OCI-LY7 (cell line): ENCODE data around the gene GULP1. TPM values are rescaled to one million over a fixed set of nuclear protein-coding genes. Genes with fewer than 3 reads are reported as not detected.

Experiments
- BruUV-seq: library from RNA; stranded (reverse); fragments of 400-500 nt; replicated peaks from 2 replicates; lab custom pipeline; 2021; lab: Mats Ljungman, UMichigan
- CTCF ChIA-PET: fragments of 300-600 bp; sonication (Branson Sonifier 250); formaldehyde crosslinking; loops from one replicate; lab custom pipeline; 2022; ENCODE audit warnings: antibody characterized with exemption; ENCODE audit not compliant: unreplicated experiment; lab: Charles Lee
- POLR2A ChIA-PET: fragments of 300-600 bp; sonication (Branson Sonifier 250); formaldehyde crosslinking; loops from one replicate; lab custom pipeline; 2022; ENCODE audit warnings: antibody characterized with exemption; lab: Charles Lee
- DNase-seq: peaks from one replicate; pipeline ENCODE4 v3.0.0-alpha.2; 2015; ENCODE audit warnings: low spot score
- H2AFZ ChIP-seq: fragments of 200-600 bp; sonication (generic), shearing (Covaris generic); 2 replicates; pipeline ENCODE4 v1.6.1; 2014; ENCODE audit warnings: mild to moderate bottlenecking, antibody characterized with exemption, low read length, moderate library complexity
- H3K27ac ChIP-seq: fragments of 200-600 bp; sonication (generic); 2 replicates; pipeline ENCODE4 v1.5.1; 2014; ENCODE audit warnings: mixed run types, low read depth, mild to moderate bottlenecking, moderate library complexity, low read length, inconsistent platforms; ENCODE audit not compliant: poor library complexity, severe bottlenecking
- H3K36me3 ChIP-seq: fragments of 200-600 bp; sonication (generic); 2 replicates; pipeline ENCODE4 v1.6.1; 2014; ENCODE audit warnings: mild to moderate bottlenecking, antibody characterized with exemption, low read length, moderate library complexity, mixed read lengths; ENCODE audit not compliant: insufficient read depth
- H3K4me1 ChIP-seq: fragments of 200-600 bp; sonication (generic); 2 replicates; pipeline ENCODE4 v1.5.1; 2014; ENCODE audit warnings: mild to moderate bottlenecking, low read length; ENCODE audit not compliant: insufficient read depth, poor library complexity, severe bottlenecking
- H3K4me2 ChIP-seq: fragments of 200-600 bp; sonication (generic); 2 replicates; pipeline ENCODE4 v1.6.1; 2014; ENCODE audit warnings: mild to moderate bottlenecking, low read length
- H3K4me3 ChIP-seq: fragments of 200-600 bp; sonication (generic); 2 replicates; pipeline ENCODE4 v1.5.1; 2014; ENCODE audit warnings: mild to moderate bottlenecking, low read depth, low read length; ENCODE audit not compliant: poor library complexity, severe bottlenecking
- H3K79me2 ChIP-seq: fragments of 200-600 bp; sonication (generic); 2 replicates; pipeline ENCODE4 v1.6.1; 2016; ENCODE audit warnings: low read depth, mild to moderate bottlenecking, low read length, moderate library complexity, mixed read lengths; ENCODE audit not compliant: insufficient read depth
- H3K9me2 ChIP-seq: fragments of 200-600 bp; sonication (generic); 2 replicates; pipeline ENCODE4 v1.6.1; 2016; ENCODE audit warnings: mild to moderate bottlenecking, low read length, mixed read lengths; ENCODE audit not compliant: insufficient read depth
- H3K9me3 ChIP-seq: fragments of 200-600 bp; sonication (generic); 2 replicates; pipeline ENCODE4 v1.6.1; 2014; ENCODE audit warnings: mild to moderate bottlenecking, mixed run types, low read length, mixed read lengths
- H4K20me1 ChIP-seq: fragments of 200-600 bp; sonication (generic); 2 replicates; pipeline ENCODE4 v1.6.1; 2014; ENCODE audit warnings: mild to moderate bottlenecking, antibody characterized with exemption, low read length, moderate library complexity, mixed read lengths; ENCODE audit not compliant: insufficient read depth
- EZH2phosphoT487 ChIP-seq: fragments of 200-600 bp; sonication (generic); IDR thresholded peaks from 2 replicates; pipeline ENCODE4 v1.6.1; 2018; ENCODE audit warnings: low read depth, borderline replicate concordance, mild to moderate bottlenecking, mixed run types, antibody characterized with exemption, low read length, moderate library complexity, mixed read lengths
- intact Hi-C: fragments of 100-400 bp; cut with micrococcal nuclease; formaldehyde crosslinking; loops from one replicate; pipeline ENCODE4 v1.10.0; 2022; ENCODE audit not compliant: unreplicated experiment
- total RNA-seq, 2 experiments: library from RNA; depleted of rRNA in 1 of 2; stranded (reverse); fragments of >200 nt in 1 of 2; shearing (Covaris generic) in 1 of 2; gene quantifications; 2 replicates each; pipeline ENCODE4 v1.2.3, GENCODE V29; 2014 to 2022
- TF ChIP-seq, protein P1 (sequence below): fragments of 200-600 bp; sonication (generic); conservative IDR thresholded peaks from 2 replicates; pipeline ENCODE4 v1.5.1; 2014; ENCODE audit warnings: mild to moderate bottlenecking, antibody characterized with exemption, low read length, moderate library complexity, mixed read lengths

Gene GULP1
- total RNA-seq, 2 experiments from 2014 or later = not detected

DNA sequence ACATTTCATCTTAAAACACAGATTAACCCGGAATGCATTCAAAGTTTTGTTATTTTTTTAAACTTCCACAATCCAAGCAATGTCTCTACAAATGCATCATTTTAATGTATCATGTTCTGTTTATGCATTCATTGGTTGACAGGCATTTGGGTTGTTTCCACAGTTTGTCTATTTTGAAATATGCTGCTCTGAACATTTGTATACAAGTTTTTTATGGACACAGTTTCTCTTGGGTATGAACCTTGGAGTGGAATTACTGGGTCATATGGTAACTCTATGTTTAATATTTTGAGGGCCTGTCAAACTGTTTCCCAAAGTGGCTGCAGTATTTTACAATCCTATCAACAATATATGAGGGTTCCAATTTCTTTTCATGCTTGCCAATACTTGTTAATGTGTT, 57.3 kb downstream of the GULP1 start:
- POLR2A ChIA-PET = no interaction called here
- Histone ChIP-seq H3K9me2 (no peaks in the 10 kb centered on the region), H3K79me2 (no peaks in the 10 kb centered on the region)

DNA sequence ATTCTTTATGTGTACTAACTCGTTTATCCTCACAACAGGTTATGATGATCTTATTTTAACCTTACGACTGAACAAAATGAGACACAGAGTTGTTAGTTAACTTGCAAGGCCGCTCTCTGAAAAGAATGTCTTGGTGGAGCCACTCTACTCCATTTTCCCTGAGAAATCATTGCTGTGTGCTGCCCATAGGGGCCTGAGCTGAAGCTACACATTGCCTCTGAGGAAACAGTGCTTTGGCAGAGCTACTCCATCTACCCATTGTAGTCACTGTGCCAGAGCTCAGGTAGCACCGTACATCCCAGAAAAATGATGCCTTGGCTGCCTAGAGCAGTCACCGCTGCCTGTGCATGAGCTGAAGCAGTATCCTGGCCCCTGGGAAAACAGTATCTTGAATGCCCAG, 61.6 kb downstream of the GULP1 start:
- H3K79me2 ChIP-seq = no peaks in the 10 kb centered on the region
- no peak overlapping the region for H3K4me2 ChIP-seq
- no peak overlapping the region for H3K27ac ChIP-seq
- intact Hi-C loops = no loop called here
- DNase-seq = no peak
- no TSS peak for BruUV-seq
- ChIA-PET POLR2A (no interaction called here), CTCF (no interaction called here)
- H2AFZ ChIP-seq = no peak overlapping the region
- no peaks in the 10 kb centered on the region for H3K9me3 ChIP-seq
- H3K36me3 ChIP-seq = no peaks in the 10 kb centered on the region
- H3K4me3 ChIP-seq = no peak overlapping the region
- no peaks in the 10 kb centered on the region for H3K4me1 ChIP-seq
- TF ChIP-seq, protein P1, sequence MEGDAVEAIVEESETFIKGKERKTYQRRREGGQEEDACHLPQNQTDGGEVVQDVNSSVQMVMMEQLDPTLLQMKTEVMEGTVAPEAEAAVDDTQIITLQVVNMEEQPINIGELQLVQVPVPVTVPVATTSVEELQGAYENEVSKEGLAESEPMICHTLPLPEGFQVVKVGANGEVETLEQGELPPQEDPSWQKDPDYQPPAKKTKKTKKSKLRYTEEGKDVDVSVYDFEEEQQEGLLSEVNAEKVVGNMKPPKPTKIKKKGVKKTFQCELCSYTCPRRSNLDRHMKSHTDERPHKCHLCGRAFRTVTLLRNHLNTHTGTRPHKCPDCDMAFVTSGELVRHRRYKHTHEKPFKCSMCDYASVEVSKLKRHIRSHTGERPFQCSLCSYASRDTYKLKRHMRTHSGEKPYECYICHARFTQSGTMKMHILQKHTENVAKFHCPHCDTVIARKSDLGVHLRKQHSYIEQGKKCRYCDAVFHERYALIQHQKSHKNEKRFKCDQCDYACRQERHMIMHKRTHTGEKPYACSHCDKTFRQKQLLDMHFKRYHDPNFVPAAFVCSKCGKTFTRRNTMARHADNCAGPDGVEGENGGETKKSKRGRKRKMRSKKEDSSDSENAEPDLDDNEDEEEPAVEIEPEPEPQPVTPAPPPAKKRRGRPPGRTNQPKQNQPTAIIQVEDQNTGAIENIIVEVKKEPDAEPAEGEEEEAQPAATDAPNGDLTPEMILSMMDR = no peak
- TF ChIP-seq EZH2phosphoT487 = no peak
- no peaks in the 10 kb centered on the region for H4K20me1 ChIP-seq
- H3K9me2 ChIP-seq = no peaks in the 10 kb centered on the region

More for the DNA sequence above, 57.3 kb downstream of the GULP1 start:
- no TSS peak for BruUV-seq
- no peak overlapping the region for H3K27ac ChIP-seq
- no peak overlapping the region for H2AFZ ChIP-seq
- no peak overlapping the region for H3K4me3 ChIP-seq
- H3K36me3 ChIP-seq = no peaks in the 10 kb centered on the region
- H3K4me2 ChIP-seq = no peak overlapping the region
- no peak for DNase-seq
- CTCF ChIA-PET = no interaction called here
- TF ChIP-seq, protein P1 = no peak
- no peak for TF ChIP-seq EZH2phosphoT487
- no peaks in the 10 kb centered on the region for H3K9me3 ChIP-seq
- no peaks in the 10 kb centered on the region for H4K20me1 ChIP-seq
- intact Hi-C loops = no loop called here
- no peaks in the 10 kb centered on the region for H3K4me1 ChIP-seq

DNA sequence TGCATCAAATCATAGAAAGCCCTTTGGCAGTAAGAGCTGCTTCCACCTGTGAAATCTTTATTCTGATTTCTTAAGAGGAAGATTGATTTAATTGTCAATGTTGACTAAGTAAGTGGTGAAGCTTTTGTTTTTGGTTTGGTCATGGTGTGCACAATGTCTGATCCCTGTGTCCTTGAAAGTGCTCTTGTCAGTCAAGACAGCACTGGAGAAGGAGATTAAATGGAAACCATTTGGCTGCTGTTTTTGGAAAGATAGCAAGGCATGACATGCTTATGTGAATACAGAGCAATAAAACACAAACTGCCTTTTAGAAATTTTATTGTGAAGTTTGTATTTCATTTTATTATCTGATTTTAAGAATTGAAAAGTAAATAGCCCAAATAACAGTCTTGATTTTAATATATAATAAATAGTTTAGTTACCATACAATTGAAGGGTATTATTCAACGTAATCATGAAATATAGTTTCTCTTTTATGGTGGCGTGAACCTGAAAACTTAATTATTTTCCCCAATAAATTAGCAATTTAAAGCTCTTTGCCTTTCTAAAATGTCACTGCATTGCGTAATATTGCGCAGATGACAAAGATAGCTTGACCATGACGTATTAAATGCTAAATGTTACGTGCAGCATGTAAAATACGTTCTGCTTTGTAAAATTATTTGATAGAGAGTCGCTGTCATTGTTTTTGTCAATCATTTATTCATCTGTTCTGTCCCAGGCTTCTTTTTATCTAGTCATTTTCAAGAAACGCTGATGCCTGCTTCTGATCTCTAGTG, 69.0 kb downstream of the GULP1 start:
- CTCF ChIA-PET = no interaction called here
- Histone ChIP-seq H3K9me3 (no peaks in the 10 kb centered on the region), H3K4me2 (no peak overlapping the region), H3K27ac (no peak overlapping the region), H3K4me1 (no peaks in the 10 kb centered on the region), H3K79me2 (no peaks in the 10 kb centered on the region), H3K9me2 (no peaks in the 10 kb centered on the region), H2AFZ (no peak overlapping the region), H3K36me3 (no peaks in the 10 kb centered on the region), H3K4me3 (no peak overlapping the region), H4K20me1 (no peaks in the 10 kb centered on the region)
- POLR2A ChIA-PET = interaction anchor here (0.6 to 1.2 kb wide), 2 partner anchors 16 to 767 kb away, joined by 3 read pairs; no protein-coding TSS in a partner anchor
- TF ChIP-seq, protein P1 = no peak
- no peak for TF ChIP-seq EZH2phosphoT487
- DNase-seq = no peak
- intact Hi-C loops = no loop called here
- no TSS peak for BruUV-seq
